Ishikawa (cell line): Measurements from ENCODE around the gene HCN1.

Experiments
- CREB1 ChIP-seq: IDR thresholded peaks from 2 replicates; pipeline ENCODE4 v1.6.1; 2012; ENCODE audit warnings: low read depth
- EP300 ChIP-seq: IDR thresholded peaks from 2 replicates; pipeline ENCODE4 v1.6.1; 2012; ENCODE audit warnings: borderline replicate concordance
- RAD21 ChIP-seq: IDR thresholded peaks from 2 replicates; pipeline ENCODE4 v1.6.1; 2012; ENCODE audit warnings: low read depth
- TAF1 ChIP-seq: IDR thresholded peaks from 2 replicates; pipeline ENCODE4 v1.6.1; 2012; ENCODE audit warnings: low read depth, mild to moderate bottlenecking
- TEAD4 ChIP-seq: IDR thresholded peaks from 2 replicates; pipeline ENCODE4 v1.6.1; 2012
- YY1 ChIP-seq: IDR thresholded peaks from 2 replicates; pipeline ENCODE4 v1.6.1; 2012; ENCODE audit warnings: low read depth
- TF ChIP-seq, protein P1 (sequence below): IDR thresholded peaks from 2 replicates; pipeline ENCODE4 v1.6.1; 2012
- TF ChIP-seq, protein P2 (sequence below): IDR thresholded peaks from 2 replicates; pipeline ENCODE4 v1.6.1; 2012

DNA sequence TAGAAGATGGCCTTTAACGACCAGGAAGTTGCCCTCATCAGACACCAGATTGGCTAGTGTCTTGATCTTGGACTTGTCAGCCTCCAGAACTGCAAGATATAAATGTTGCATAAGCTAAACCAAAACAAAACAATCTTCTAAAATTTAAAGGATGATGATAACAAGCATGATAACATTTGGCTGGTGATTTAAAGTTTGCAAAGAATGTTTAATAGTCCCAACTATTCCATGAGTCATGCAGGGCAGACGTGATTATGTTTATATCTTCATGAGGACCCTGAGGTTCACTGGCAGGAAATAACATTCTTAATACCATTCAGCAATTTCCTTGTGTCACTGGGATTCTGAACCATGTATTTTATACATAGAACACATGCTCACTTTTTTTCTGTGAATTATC, 319.8 kb downstream of the HCN1 start:
- no peak for TF ChIP-seq TEAD4
- TF ChIP-seq RAD21 = no peak
- TF ChIP-seq EP300 = no peak
- TF ChIP-seq, protein P1, sequence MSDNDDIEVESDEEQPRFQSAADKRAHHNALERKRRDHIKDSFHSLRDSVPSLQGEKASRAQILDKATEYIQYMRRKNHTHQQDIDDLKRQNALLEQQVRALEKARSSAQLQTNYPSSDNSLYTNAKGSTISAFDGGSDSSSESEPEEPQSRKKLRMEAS = no peak
- TF ChIP-seq, protein P2, sequence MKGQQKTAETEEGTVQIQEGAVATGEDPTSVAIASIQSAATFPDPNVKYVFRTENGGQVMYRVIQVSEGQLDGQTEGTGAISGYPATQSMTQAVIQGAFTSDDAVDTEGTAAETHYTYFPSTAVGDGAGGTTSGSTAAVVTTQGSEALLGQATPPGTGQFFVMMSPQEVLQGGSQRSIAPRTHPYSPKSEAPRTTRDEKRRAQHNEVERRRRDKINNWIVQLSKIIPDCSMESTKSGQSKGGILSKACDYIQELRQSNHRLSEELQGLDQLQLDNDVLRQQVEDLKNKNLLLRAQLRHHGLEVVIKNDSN = no peak
- no peak for TF ChIP-seq CREB1
- no peak for TF ChIP-seq TAF1
- TF ChIP-seq YY1 = no peak
